Chondrocyte (in vitro differentiated cells): ENCODE measurements around the gene SPOCK1. TPM values are rescaled to one million over a fixed set of nuclear protein-coding genes. Genes with fewer than 3 reads are reported as not detected.
A peak's percentile ranks its signal among the peaks of the same experiment; 100 is the strongest.

Experiments used
- DNase-seq: peaks from one replicate; pipeline ENCODE4 v3.0.0; 2021; ENCODE audit warnings: mixed read lengths, low spot score
- H3K27ac Mint-ChIP-seq: one replicate; pipeline ENCODE4 v1.8.0; 2021; ENCODE audit warnings: mild to moderate bottlenecking, moderate library complexity, mixed read lengths; ENCODE audit not compliant: unreplicated experiment
- H3K27me3 Mint-ChIP-seq: 2 replicates; pipeline ENCODE4 v1.8.0; 2021; ENCODE audit warnings: low read depth, mixed read lengths
- H3K36me3 Mint-ChIP-seq: 2 replicates; pipeline ENCODE4 v1.8.0; 2021; ENCODE audit warnings: low read depth, mixed read lengths
- H3K4me1 Mint-ChIP-seq: 2 replicates; pipeline ENCODE4 v1.8.0; 2021; ENCODE audit warnings: low read depth, mild to moderate bottlenecking, mixed read lengths
- H3K4me3 Mint-ChIP-seq: one replicate; pipeline ENCODE4 v1.8.0; 2021; ENCODE audit warnings: mild to moderate bottlenecking, moderate library complexity, mixed read lengths; ENCODE audit not compliant: unreplicated experiment
- H3K9me3 Mint-ChIP-seq: 2 replicates; pipeline ENCODE4 v1.8.0; 2021; ENCODE audit warnings: low read depth, mixed read lengths
- CTCF ChIP-seq: fragments of 200-600 bp; sonication (generic); IDR thresholded peaks from 2 replicates; pipeline ENCODE4 v1.5.0; 2021; ENCODE audit warnings: antibody characterized with exemption, mild to moderate bottlenecking, moderate library complexity
- total RNA-seq: library from RNA; stranded (reverse); gene quantifications from 3 replicates; pipeline ENCODE4 v1.2.1, GENCODE V29; 2021

The SPOCK1 gene
- total RNA-seq, 1 donor from 2014 or later: 127 TPM

- peaks cover 3% of the 10 kb centered on the region for H3K36me3 Mint-ChIP-seq
- H3K4me3 Mint-ChIP-seq: no peak overlapping the region
- no peak for DNase-seq
- TF ChIP-seq CTCF: no peak
- peaks cover 8% of the 10 kb centered on the region for H3K4me1 Mint-ChIP-seq
- no peaks in the 10 kb centered on the region for H3K9me3 Mint-ChIP-seq
- no peaks in the 10 kb centered on the region for H3K27me3 Mint-ChIP-seq
- no peak overlapping the region for H3K27ac Mint-ChIP-seq
Observed at GRCh38 chr5:137054335-137054734, 444.8 kb downstream of the SPOCK1 start.

GRCh38 chr5:137051161-137051560 is 448.0 kb downstream of the SPOCK1 start:
- no peak for DNase-seq
- Mint-ChIP-seq H3K9me3 (no peaks in the 10 kb centered on the region), H3K36me3 (peaks cover 3% of the 10 kb centered on the region), H3K4me3 (no peak overlapping the region), H3K4me1 (peaks cover 8% of the 10 kb centered on the region), H3K27ac (no peak overlapping the region), H3K27me3 (no peaks in the 10 kb centered on the region)
- peak; percentile 44 for TF ChIP-seq CTCF

GRCh38 chr5:137040641-137041340 is 458.3 kb downstream of the SPOCK1 start:
- Mint-ChIP-seq H3K27me3 (no peaks in the 10 kb centered on the region), H3K27ac (no peak overlapping the region)

GRCh38 chr5:137040024-137040423 is 459.1 kb downstream of the SPOCK1 start:
- Mint-ChIP-seq H3K9me3 (peaks cover 21% of the 10 kb centered on the region), H3K4me1 (peaks cover 5% of the 10 kb centered on the region), H3K27ac (no peak overlapping the region), H3K4me3 (no peak overlapping the region), H3K27me3 (no peaks in the 10 kb centered on the region), H3K36me3 (no peaks in the 10 kb centered on the region)
- no peak for DNase-seq
- no peak for TF ChIP-seq CTCF

More at GRCh38 chr5:137040641-137041340, 458.3 kb downstream of the SPOCK1 start:
- TF ChIP-seq CTCF: no peak
- H3K9me3 Mint-ChIP-seq: peaks cover 21% of the 10 kb centered on the region
- no peak overlapping the region for H3K4me3 Mint-ChIP-seq
- H3K4me1 Mint-ChIP-seq: peaks cover 5% of the 10 kb centered on the region
- DNase-seq: no peak
- H3K36me3 Mint-ChIP-seq: no peaks in the 10 kb centered on the region

GRCh38 chr5:137037848-137038247 is 461.3 kb downstream of the SPOCK1 start:
- TF ChIP-seq CTCF: no peak
- Mint-ChIP-seq H3K4me3 (no peak overlapping the region), H3K27me3 (no peaks in the 10 kb centered on the region)

More at GRCh38 chr5:137037848-137038247, 461.3 kb downstream of the SPOCK1 start:
- peaks cover 10% of the 10 kb centered on the region for H3K9me3 Mint-ChIP-seq
- H3K36me3 Mint-ChIP-seq: no peaks in the 10 kb centered on the region
- H3K4me1 Mint-ChIP-seq: peaks cover 5% of the 10 kb centered on the region
- H3K27ac Mint-ChIP-seq: no peak overlapping the region
- no peak for DNase-seq
